ENCODE measurements around the gene CDX1. TPM values are rescaled to one million over a fixed set of nuclear protein-coding genes. Genes with fewer than 3 reads are reported as not detected.

CDX1 gene
- total and polyA plus RNA-seq, 2 of the 8 experiments (the other 6 are each of a cell fraction or from before 2014, with no cell fraction given): not detected

DNA sequence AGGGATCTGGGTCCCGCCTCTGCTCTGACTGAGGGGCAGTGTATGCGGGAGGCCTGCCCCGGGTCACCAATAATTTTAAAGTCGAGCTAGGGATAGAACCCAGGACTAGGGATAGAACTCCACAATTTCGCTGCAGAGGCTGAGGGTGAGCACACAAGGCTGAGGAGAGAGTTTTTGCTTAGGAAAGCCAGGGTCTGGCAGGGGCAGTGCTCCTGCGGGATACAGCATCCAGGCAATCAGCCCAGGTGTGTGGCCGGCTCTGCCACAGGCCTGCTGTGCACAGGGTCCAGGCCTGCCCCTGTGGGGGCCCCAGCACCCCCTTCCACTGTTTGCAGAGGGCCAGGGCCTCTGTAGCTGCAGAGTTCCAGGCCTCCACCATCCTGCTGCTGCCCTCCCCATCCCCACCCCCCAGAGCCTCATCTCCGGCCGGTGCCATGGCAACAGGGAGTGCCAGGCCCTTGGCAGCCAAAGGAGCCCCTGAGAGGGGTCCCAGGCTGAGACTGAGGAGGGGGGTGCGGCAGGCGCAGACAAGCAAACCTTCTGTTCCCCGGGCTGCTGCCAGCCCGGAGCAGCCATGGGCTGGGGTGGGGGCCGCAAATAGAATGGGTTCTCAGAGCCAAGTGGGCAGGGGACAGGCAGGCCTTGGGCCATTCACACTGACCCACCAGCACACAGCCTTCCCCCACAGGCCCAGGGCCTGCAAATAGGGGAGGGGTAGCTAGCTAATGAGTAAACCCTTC is 19.5 kb upstream of the CDX1 start:
- H2BK120ac ChIP-seq (replicated peaks; ENCODE audit: low read depth, low read length): no peak overlapping the region
- H3K4me1 ChIP-seq (replicated peaks in 1 of 4; ENCODE audit: control insufficient read depth in 3 of 4, insufficient read depth in 4 of 4, low read length in 3 of 4): peaks cover 0 to 14% (median 8%) of the 10 kb centered on the region in 4 experiments; a peak in 6 of 7 replicates
- H3K56ac ChIP-seq (replicated peaks; ENCODE audit: insufficient read length, low read depth, low read length): no peak overlapping the region
- no peak overlapping the region for H3K18ac ChIP-seq (ENCODE audit: extremely low read depth, low read length)
- H4K91ac ChIP-seq (replicated peaks; ENCODE audit: insufficient read length, low read length): no peak overlapping the region
- no peak overlapping the region for H3K14ac ChIP-seq (ENCODE audit: insufficient read length)
- no peak overlapping the region for H3K4ac ChIP-seq (replicated peaks; ENCODE audit: insufficient read length, low read depth, low read length)
- H3K4me3 ChIP-seq (ENCODE audit: extremely low read depth in 1 of 4, insufficient read depth in 2 of 4, low read depth in 3 of 4, low read length in 4 of 4): no peak overlapping the region
- 91% methylated on average over 13 of the region's 14 CpGs; no CpG with 5 or more reads in 1 of the 2 experiments for WGBS, 2 experiments (ENCODE audit: extremely low coverage in 1 of 2, insufficient coverage in 1 of 2, insufficient read length in 1 of 2, insufficient replicate concordance in 2 of 2, low coverage in 1 of 2, low lambda C conversion rate in 2 of 2, missing lambda C conversion rate in 1 of 2)
- no peak overlapping the region for H3K23ac ChIP-seq (ENCODE audit: insufficient read length)
- H3K79me2 ChIP-seq (ENCODE audit: control insufficient read depth in 1 of 2, insufficient read depth in 2 of 2, low read length in 2 of 2): no peaks in the 10 kb centered on the region
- H3K79me1 ChIP-seq (ENCODE audit: low read depth, low read length): no peaks in the 10 kb centered on the region; the same call in 1 of the 2 replicates
- no peak for DNase-seq (ENCODE audit: low read depth in 1 of 2, low spot score in 2 of 2)
- H3K36me3 ChIP-seq (ENCODE audit: control insufficient read depth in 2 of 4, insufficient read depth in 4 of 4, low read length in 3 of 4): no peaks in the 10 kb centered on the region
- no peak overlapping the region for H4K8ac ChIP-seq (ENCODE audit: extremely low read depth, insufficient read depth, low read length)
- no peak overlapping the region for H4K5ac ChIP-seq (ENCODE audit: insufficient read length, low read depth, low read length)
- ChIA-PET CTCF (ENCODE audit: partially characterized antibody) (interaction anchor here (0.6 to 4.1 kb wide), 10 partner anchors 8 to 101 kb away, joined by 3 to 21 read pairs (median 5); partner anchors contain the start of gene PDGFRB), POLR2A (ENCODE audit: partially characterized antibody) (interaction anchor here (1.3 kb wide), 2 partner anchors 25 to 36 kb away, joined by 3 to 4 read pairs; no protein-coding TSS in a partner anchor)
- no peak overlapping the region for H2BK20ac ChIP-seq (ENCODE audit: low read length)
- H3K27ac ChIP-seq (ENCODE audit: low read depth, low read length): no peak overlapping the region
- H2AK5ac ChIP-seq (ENCODE audit: low read depth, low read length): no peak overlapping the region
- H3K23me2 ChIP-seq (ENCODE audit: low read depth, low read length): no peaks in the 10 kb centered on the region
- no peak overlapping the region for H3K4me2 ChIP-seq (ENCODE audit: insufficient read depth in 1 of 2, low read depth in 2 of 2, low read length in 2 of 2)
- H2BK5ac ChIP-seq (ENCODE audit: low read depth, low read length): no peak overlapping the region
- H2BK12ac ChIP-seq (ENCODE audit: low read depth, low read length): 0 out of 2 replicates have a peak overlapping the region, but pooled peaks have one; percentile 17
- H4K20me1 ChIP-seq (replicated peaks in 1 of 2; ENCODE audit: control insufficient read depth in 1 of 2, insufficient read depth in 2 of 2, low read length in 2 of 2): no peaks in the 10 kb centered on the region
- no peak overlapping the region for H2AFZ ChIP-seq (ENCODE audit: low read length)
- H2BK15ac ChIP-seq (ENCODE audit: low read length): no peak overlapping the region
- H3K9me3 ChIP-seq (ENCODE audit: insufficient read depth in 2 of 2, low read depth in 1 of 2, low read length in 1 of 2): no peaks in the 10 kb centered on the region
- no peaks in the 10 kb centered on the region; a peak in 1 of 7 replicates for H3K27me3 ChIP-seq (replicated peaks in 1 of 4; ENCODE audit: control insufficient read depth in 3 of 4, extremely low read depth in 1 of 4, insufficient read depth in 3 of 4, low read length in 3 of 4)
- H3K9ac ChIP-seq (replicated peaks in 1 of 4; ENCODE audit: extremely low read depth in 1 of 4, low read depth in 3 of 4, low read length in 3 of 4): no peak overlapping the region
- FAIRE-seq: no peak
- TF ChIP-seq KDM5A (IDR thresholded peaks at IDR 0.05; ENCODE audit: low read length) (no peak), TAF7 (optimal IDR thresholded peaks at IDR 0.05; ENCODE audit: borderline replicate concordance, low read depth, low read length) (no peak), JUN (IDR thresholded peaks at IDR 0.05; ENCODE audit: low read depth, low read length) (no peak), YY1 (IDR thresholded peaks at IDR 0.05; ENCODE audit: low read depth, low read length) (no peak), SAP30 (IDR thresholded peaks at IDR 0.05; ENCODE audit: insufficient read depth, insufficient replicate concordance, low read length) (no peak), BACH1 (IDR thresholded peaks at IDR 0.05; ENCODE audit: low read length) (no peak), CBX5 (IDR thresholded peaks at IDR 0.05; ENCODE audit: low read depth, low read length) (no peak), EGR1 (IDR thresholded peaks at IDR 0.05; ENCODE audit: borderline replicate concordance, low read depth, low read length) (no peak), TBP (IDR thresholded peaks at IDR 0.05; ENCODE audit: low read depth, low read length) (no peak), CBX8 (IDR thresholded peaks at IDR 0.05; ENCODE audit: borderline replicate concordance, low read depth, low read length) (no peak), SIRT6 (IDR thresholded peaks at IDR 0.05; ENCODE audit: low read length) (no peak), POU5F1 (IDR thresholded peaks at IDR 0.05; ENCODE audit: low read depth, low read length) (no peak), EZH2 (IDR thresholded peaks at IDR 0.05; ENCODE audit: low read depth, low read length, severe bottlenecking) (no peak)

All from H1 (cell line).